Astrocyte (in vitro differentiated cells and primary cell): ENCODE data around the gene ANXA1.

Experiments used
- CTCF ChIP-seq: IDR thresholded peaks from 2 replicates; pipeline ENCODE4 v1.5.1; 2011; ENCODE audit warnings: low read depth, mild to moderate bottlenecking, inconsistent platforms, low read length, moderate library complexity; ENCODE audit not compliant: insufficient read depth
- EZH2 ChIP-seq: IDR thresholded peaks from 2 replicates; pipeline ENCODE4 v1.6.1; 2012; ENCODE audit warnings: mild to moderate bottlenecking, low read length, inconsistent platforms; ENCODE audit not compliant: insufficient read depth

- TF ChIP-seq EZH2, result no peak
- no peak for TF ChIP-seq CTCF
Measured at GRCh38 chr9:73118286-73118685, 33.4 kb upstream of the ANXA1 start.
